B cell (primary cell): ENCODE results near the gene PSMG4. TPM values are rescaled to one million over a fixed set of nuclear protein-coding genes. Genes with fewer than 3 reads are reported as not detected.

Source experiments
- ATAC-seq: fragments of 200-7000 bp; cut with Tn5 transposase; one replicate; pipeline ENCODE4 v1.10.0; 2021; ENCODE audit warnings: low read depth, mild to moderate bottlenecking, moderate number of reproducible peaks, moderate library complexity
- CTCF ChIA-PET: fragments of 350-600 bp; sonication (Branson Sonifier 250); formaldehyde crosslinking; loops from one replicate; lab custom pipeline; 2021; ENCODE audit warnings: antibody characterized with exemption, inconsistent platforms; lab: Charles Lee
- POLR2A ChIA-PET: fragments of 350-600 bp; sonication (Branson Sonifier 250); formaldehyde crosslinking; loops from one replicate; lab custom pipeline; 2021; ENCODE audit warnings: antibody characterized with exemption; lab: Charles Lee
- DNase-seq: peaks from one replicate; pipeline ENCODE4 v3.0.0; 2013
- H2AFZ ChIP-seq: 2 replicates; pipeline ENCODE4 v1.6.1; 2012; ENCODE audit warnings: mild to moderate bottlenecking, low read depth, low read length; ENCODE audit not compliant: insufficient read depth, poor library complexity, severe bottlenecking
- H3K27ac ChIP-seq, 2 donors: 1 replicate in 1 of 2; 2 replicates in 1 of 2; pipeline ENCODE4 v1.5.1; 2012 to 2013; ENCODE audit warnings: low read length in 2 of 2, mild to moderate bottlenecking in 2 of 2, moderate library complexity in 1 of 2
- H3K27me3 ChIP-seq, 4 experiments: fragments of 200-600 bp in 1 of 4; sonication (generic) in 1 of 4; replicated peaks in 1 of 4; 1 replicate in 2 of 4; 2 replicates in 2 of 4; pipeline versions ENCODE4 v1.6.1 to v1.7.0; 2013 to 2016; ENCODE audit warnings: low read length in 3 of 4, mild to moderate bottlenecking in 2 of 4, mixed read lengths in 1 of 4, moderate library complexity in 1 of 4; ENCODE audit not compliant: insufficient read depth in 4 of 4, control insufficient read depth in 3 of 4; ENCODE audit errors: control extremely low read depth in 1 of 4
- H3K36me3 ChIP-seq, 2 experiments: replicated peaks in 1 of 2; 1 replicate in 1 of 2; 2 replicates in 1 of 2; pipeline versions ENCODE4 v1.6.1 to v1.7.1; 2013; ENCODE audit warnings: low read length in 1 of 2; ENCODE audit not compliant: insufficient read depth in 2 of 2, control insufficient read depth in 1 of 2; ENCODE audit errors: control extremely low read depth in 1 of 2, extremely low read depth in 1 of 2
- H3K4me1 ChIP-seq, 2 donors: fragments of 200-600 bp in 1 of 2; sonication (generic) in 1 of 2; 1 replicate in 1 of 2; 2 replicates in 1 of 2; pipeline versions ENCODE4 v1.5.1 to v1.6.1; 2013 to 2017; ENCODE audit warnings: low read length in 2 of 2; ENCODE audit not compliant: control insufficient read depth in 2 of 2, insufficient read depth in 2 of 2
- H3K4me2 ChIP-seq: replicated peaks from 2 replicates; pipeline ENCODE3; 2012; ENCODE audit warnings: mild to moderate bottlenecking, low read depth, low read length; ENCODE audit not compliant: poor library complexity, severe bottlenecking
- H3K4me3 ChIP-seq, 5 experiments: fragments of 200-600 bp in 1 of 5; sonication (generic) in 1 of 5; 1 replicate in 3 of 5; 2 replicates in 2 of 5; pipeline versions ENCODE4 v1.5.1 to v1.7.0; 2011 to 2016; ENCODE audit warnings: low read length in 4 of 5, mild to moderate bottlenecking in 4 of 5, low read depth in 2 of 5, control low read depth in 1 of 5, moderate library complexity in 1 of 5; ENCODE audit not compliant: insufficient read depth in 1 of 5; ENCODE audit errors: control extremely low read depth in 1 of 5, extremely low read depth in 1 of 5
- H3K79me2 ChIP-seq: fragments of 200-600 bp; sonication (generic); one replicate; pipeline ENCODE4 v1.6.0; 2016; ENCODE audit warnings: low read length; ENCODE audit not compliant: control insufficient read depth, insufficient read depth
- H3K9ac ChIP-seq: fragments of 200-600 bp; sonication (generic); 2 replicates; pipeline ENCODE4 v1.6.1; 2017; ENCODE audit warnings: mild to moderate bottlenecking, low read length, moderate library complexity
- H3K9me3 ChIP-seq, 3 donors: one replicate each; pipeline versions ENCODE4 v1.6.1 to v1.7.1; 2013; ENCODE audit warnings: low read length in 2 of 3; ENCODE audit not compliant: control insufficient read depth in 2 of 3, insufficient read depth in 1 of 3; ENCODE audit errors: control extremely low read depth in 1 of 3
- H4K20me1 ChIP-seq: 2 replicates; pipeline ENCODE4 v1.6.0; 2012; ENCODE audit warnings: mild to moderate bottlenecking, low read length; ENCODE audit not compliant: insufficient read depth, control insufficient read depth, poor library complexity, severe bottlenecking
- H3K27ac Mint-ChIP-seq: one replicate; pipeline ENCODE4 v1.8.0; 2021; ENCODE audit warnings: mixed read lengths
- H3K27me3 Mint-ChIP-seq: one replicate; pipeline ENCODE4 v1.8.0; 2021; ENCODE audit warnings: mixed read lengths
- H3K4me1 Mint-ChIP-seq: one replicate; pipeline ENCODE4 v1.8.0; 2021; ENCODE audit warnings: mixed read lengths
- H3K4me3 Mint-ChIP-seq: one replicate; pipeline ENCODE4 v1.8.0; 2021; ENCODE audit warnings: mixed read lengths
- H3K9me3 Mint-ChIP-seq: one replicate; pipeline ENCODE4 v1.8.0; 2022; ENCODE audit warnings: mixed read lengths; ENCODE audit not compliant: insufficient read depth
- CTCF ChIP-seq: fragments of 200-600 bp; IDR thresholded peaks from one replicate; pipeline ENCODE4 v1.8.0; 2022; ENCODE audit warnings: antibody characterized with exemption, mild to moderate bottlenecking
- EZH2 ChIP-seq: IDR thresholded peaks from 2 replicates; pipeline ENCODE4 v1.6.1; 2012; ENCODE audit warnings: borderline replicate concordance, low read depth, mild to moderate bottlenecking, moderate library complexity, low read length; ENCODE audit not compliant: insufficient read depth, poor library complexity, severe bottlenecking
- WGBS: methylation state at CpG from one replicate; pipeline ENCODE4 v1.1.5; 2013; ENCODE audit warnings: missing lambda C conversion rate; ENCODE audit not compliant: insufficient coverage; 5-methylcytosine and 5-hydroxymethylcytosine counted together
- intact Hi-C: fragments of 100-400 bp; cut with micrococcal nuclease; formaldehyde crosslinking; loops from one replicate; pipeline ENCODE4 v1.10.0; 2022
- polyA plus RNA-seq: library from polyadenylated mRNA; depleted of rRNA; stranded (reverse); fragments of >200 nt; gene quantifications from 2 replicates; pipeline ENCODE4 v1.2.3, GENCODE V29; 2012
- total RNA-seq, 2 donors: library from RNA; stranded (reverse); fragments of 120-200 nt in 1 of 2; gene quantifications; 1 replicate in 1 of 2; 2 replicates in 1 of 2; pipeline versions ENCODE4 v1.2.3 to v1.2.4, GENCODE V29; 2013 to 2022

Gene PSMG4
- total and polyA plus RNA-seq, 2 donors (not counting 1 experiment from before 2014, with no cell fraction given): 31.9 to 42.4 TPM

GRCh38 chr6:3259491-3259958, 778 bp downstream of the PSMG4 start:
- intact Hi-C loops: loop anchor here (1.0 to 10.0 kb wide), 7 partner anchors 97 to 1012 kb away; partner anchors contain the start of genes ECI2, GMDS and WRNIP1
- Histone ChIP-seq H3K4me2 (peak overlapping the region; percentile 88), H3K4me3 (peak overlapping the region; percentile 65 to 86 (median 78)), H3K27me3 (no peaks in the 10 kb centered on the region), H3K9me3 (no peaks in the 10 kb centered on the region), H4K20me1 (peaks cover 51% of the 10 kb centered on the region), H3K27ac (peak overlapping the region in 1 of 2 donors; percentile 65), H3K4me1 (peaks cover 20 to 34% of the 10 kb centered on the region in 2 donors), H3K9ac (peak overlapping the region; percentile 82), H3K36me3 (peaks cover 0 to 16% of the 10 kb centered on the region in 2 experiments), H3K79me2 (peaks cover 54% of the 10 kb centered on the region), H2AFZ (peak overlapping the region; percentile 93)
- H3K27me3 Mint-ChIP-seq: peaks cover 3% of the 10 kb centered on the region
- H3K4me1 Mint-ChIP-seq: peaks cover 35% of the 10 kb centered on the region
- WGBS: 1% methylated on average over 21 of the region's 21 CpGs
- ATAC-seq: peak; percentile 2
- peak overlapping the region; percentile 91 for H3K27ac Mint-ChIP-seq
- peak; percentile 57 for DNase-seq
- POLR2A ChIA-PET: interaction anchor here (0.6 to 1.6 kb wide), 4 partner anchors 8 to 762 kb away, joined by 4 to 5 read pairs (median 4); a partner anchor contains a TSS
- peak overlapping the region; percentile 97 for H3K4me3 Mint-ChIP-seq
- CTCF ChIA-PET: interaction anchor here (1.5 to 3.3 kb wide), 3 partner anchors 8 to 140 kb away, joined by 4 to 21 read pairs (median 5); no protein-coding TSS in a partner anchor
- TF ChIP-seq CTCF (no peak), EZH2 (no peak)
- no peaks in the 10 kb centered on the region for H3K9me3 Mint-ChIP-seq

- CTCF ChIA-PET: interaction anchor here (1.6 to 3.3 kb wide), 2 partner anchors 9 to 13 kb away, joined by 4 to 21 read pairs; no protein-coding TSS in a partner anchor
- Histone ChIP-seq H3K4me1 (peaks cover 20 to 34% of the 10 kb centered on the region in 2 donors), H3K27me3 (no peaks in the 10 kb centered on the region), H3K27ac (no peak overlapping the region), H3K79me2 (peaks cover 62% of the 10 kb centered on the region), H3K9ac (no peak overlapping the region), H3K4me3 (no peak overlapping the region), H3K36me3 (peaks cover 0 to 23% of the 10 kb centered on the region in 2 experiments), H2AFZ (no peak overlapping the region), H4K20me1 (peaks cover 58% of the 10 kb centered on the region), H3K9me3 (no peaks in the 10 kb centered on the region), H3K4me2 (peak overlapping the region; percentile 88)
- intact Hi-C loops: no loop called here
- H3K9me3 Mint-ChIP-seq: no peaks in the 10 kb centered on the region
- peaks cover 35% of the 10 kb centered on the region for H3K4me1 Mint-ChIP-seq
- 88% methylated on average over 14 of the region's 14 CpGs for WGBS
- TF ChIP-seq EZH2 (no peak), CTCF (no peak)
- no peak for DNase-seq
- H3K27ac Mint-ChIP-seq: no peak overlapping the region
- POLR2A ChIA-PET: interaction anchor here (0.6 kb wide), 1 partner anchor 9 kb away, joined by 4 read pairs; no protein-coding TSS in a partner anchor
- peaks cover 3% of the 10 kb centered on the region for H3K27me3 Mint-ChIP-seq
- peak overlapping the region; percentile 97 for H3K4me3 Mint-ChIP-seq
- no peak for ATAC-seq
These were observed 1.5 kb downstream of the PSMG4 start for GRCh38 chr6:3260296-3260695.
